ENCODE data around the gene SLC16A9. TPM values are rescaled to one million over a fixed set of nuclear protein-coding genes. Genes with fewer than 3 reads are reported as not detected.
"Not testable (repeated sequence)": the region's sequence is repeated elsewhere in the genome, so short reads cannot be mapped to it uniquely, and the experiment has no call there.

SLC16A9 gene, protein sequence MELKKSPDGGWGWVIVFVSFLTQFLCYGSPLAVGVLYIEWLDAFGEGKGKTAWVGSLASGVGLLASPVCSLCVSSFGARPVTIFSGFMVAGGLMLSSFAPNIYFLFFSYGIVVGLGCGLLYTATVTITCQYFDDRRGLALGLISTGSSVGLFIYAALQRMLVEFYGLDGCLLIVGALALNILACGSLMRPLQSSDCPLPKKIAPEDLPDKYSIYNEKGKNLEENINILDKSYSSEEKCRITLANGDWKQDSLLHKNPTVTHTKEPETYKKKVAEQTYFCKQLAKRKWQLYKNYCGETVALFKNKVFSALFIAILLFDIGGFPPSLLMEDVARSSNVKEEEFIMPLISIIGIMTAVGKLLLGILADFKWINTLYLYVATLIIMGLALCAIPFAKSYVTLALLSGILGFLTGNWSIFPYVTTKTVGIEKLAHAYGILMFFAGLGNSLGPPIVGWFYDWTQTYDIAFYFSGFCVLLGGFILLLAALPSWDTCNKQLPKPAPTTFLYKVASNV
- under 0.01 and 0.05 TPM in 2 replicates for total RNA-seq

DNA sequence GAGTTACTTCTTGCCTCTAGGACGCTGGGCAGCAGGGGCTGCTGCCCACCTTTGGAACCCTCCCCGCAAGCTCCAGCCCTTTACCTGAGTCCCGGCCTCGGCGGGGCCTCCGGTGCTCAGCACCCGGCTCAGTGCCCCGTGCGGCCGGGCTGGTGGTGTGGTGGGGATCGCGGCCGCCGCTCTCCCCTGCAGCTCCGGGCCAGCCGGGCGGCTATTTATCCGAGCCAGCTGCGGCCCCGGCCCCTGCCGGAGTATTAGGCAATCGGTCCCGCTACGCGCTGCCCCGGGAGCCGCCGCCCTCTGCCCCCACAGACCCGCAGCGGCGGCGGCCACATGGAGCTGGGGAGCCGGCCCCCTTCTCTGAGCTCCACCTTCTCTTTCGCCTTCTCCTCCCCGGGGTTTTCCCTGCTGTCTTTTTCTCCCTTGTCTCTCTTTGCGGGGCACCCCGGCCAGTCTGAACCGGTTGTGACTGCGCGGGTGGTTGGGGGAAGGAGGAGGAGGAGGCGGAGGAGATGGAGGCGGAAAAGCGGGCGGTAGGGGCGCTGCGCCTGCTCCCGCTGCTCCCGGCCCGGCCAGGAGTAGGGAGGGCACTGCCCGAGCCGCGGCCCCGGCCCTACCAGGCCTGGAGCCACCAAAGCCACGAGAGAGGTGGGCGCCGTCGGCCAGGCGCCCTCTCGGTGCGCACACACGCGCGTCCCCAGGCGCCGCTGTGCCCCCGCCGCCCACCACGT is at the start of gene SLC16A9:
Gene SLC16A9, minus strand, starts transcription at position 456 of the 731 bp plus-strand sequence. CDS start 25,559 bp downstream, outside the sequence.
- peak; percentile 32 for DNase-seq

DNA sequence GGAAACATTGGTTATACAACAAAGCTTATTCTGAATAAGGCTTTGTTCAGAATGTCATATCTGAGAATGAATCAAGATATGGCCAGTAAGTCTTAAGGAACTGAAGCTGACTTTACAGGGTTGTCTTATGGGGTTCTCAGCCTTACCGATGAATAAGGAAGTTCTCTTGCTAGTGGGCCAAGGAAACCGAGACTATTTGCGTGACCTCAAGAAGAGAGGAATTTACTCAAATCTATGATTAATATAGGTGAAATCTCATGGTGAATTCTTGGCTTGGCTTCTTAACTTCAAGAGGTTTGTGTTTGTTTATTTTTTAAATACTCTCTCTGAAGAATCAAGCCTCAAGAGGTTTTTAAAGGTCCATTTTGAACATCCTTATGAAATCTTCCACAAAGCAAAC is 48.3 kb upstream of the SLC16A9 start:
- DNase-seq = no peak

DNA sequence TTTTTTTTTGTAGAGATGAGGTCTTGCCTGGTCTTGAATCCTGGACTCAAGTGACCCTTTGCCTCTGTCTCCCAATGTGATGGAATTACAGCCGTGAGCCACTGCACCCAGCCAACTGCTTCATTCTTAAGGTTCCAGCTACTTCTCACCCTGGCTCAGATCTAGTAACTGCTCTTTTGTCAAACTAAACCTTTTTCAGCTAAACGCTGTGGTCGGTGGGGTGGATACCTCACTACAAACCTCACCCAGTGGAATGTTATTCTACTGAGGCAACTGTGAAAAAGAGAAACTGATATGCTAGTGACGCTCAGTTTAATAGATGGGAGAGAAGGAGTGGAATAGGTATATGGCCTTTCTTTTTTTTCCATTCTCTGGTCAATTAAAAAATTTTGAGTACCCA is 45.3 kb upstream of the SLC16A9 start:
- DNase-seq = no peak

DNA sequence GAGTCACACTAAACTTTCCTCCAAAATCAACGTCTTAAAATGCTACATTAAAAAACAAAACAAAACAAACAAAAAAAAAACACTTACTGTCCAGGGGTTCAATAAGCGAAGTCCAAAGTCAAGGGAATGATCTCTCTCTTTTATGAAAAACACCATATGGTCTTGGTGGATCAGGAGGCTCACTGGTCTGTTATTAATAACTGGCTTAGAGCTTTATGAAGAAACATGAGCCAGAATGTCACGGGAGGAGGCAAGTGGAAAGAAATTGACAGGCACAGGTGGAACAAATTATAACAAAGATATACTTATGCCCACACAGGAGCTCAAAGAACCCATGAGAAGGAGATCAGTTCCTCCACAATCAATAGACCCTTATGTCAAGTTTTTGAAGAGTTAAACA is 43.6 kb upstream of the SLC16A9 start, which contains the start of gene MRLN:
Gene MRLN, minus strand, starts transcription at position 189 of the 400 bp plus-strand sequence.
- DNase-seq = no peak

DNA sequence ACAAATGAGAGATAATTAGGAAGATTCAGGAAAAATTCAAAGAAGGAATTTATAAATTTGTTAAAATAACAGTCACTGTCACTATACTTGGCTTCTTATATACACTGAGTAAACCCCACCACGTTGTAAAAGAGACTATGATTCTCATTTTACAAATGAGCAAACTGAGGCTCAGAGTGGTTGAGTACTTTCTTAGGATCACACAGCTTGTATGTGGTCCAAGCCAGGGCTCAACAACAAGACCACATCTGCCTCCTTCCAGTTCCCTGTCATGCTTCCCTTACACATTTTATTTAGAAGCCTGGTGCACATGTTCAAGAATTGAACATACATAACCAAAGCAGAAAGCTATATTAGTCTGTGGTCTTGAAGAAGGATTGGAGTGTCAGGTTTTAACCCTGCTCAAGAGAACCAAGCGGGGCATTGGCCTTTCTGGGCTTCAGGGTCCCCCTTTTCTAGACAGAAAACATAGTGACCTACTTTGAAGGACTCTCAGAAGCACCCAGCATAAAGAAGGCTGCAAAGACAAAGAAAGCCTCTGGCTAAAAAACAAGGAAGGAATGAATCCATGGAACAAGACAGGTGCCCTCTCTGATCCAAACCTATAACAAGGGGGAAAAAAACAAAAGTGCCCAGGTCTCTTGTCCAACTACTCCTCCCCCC is 42.8 kb upstream of the SLC16A9 start:
- no peak for DNase-seq

DNA sequence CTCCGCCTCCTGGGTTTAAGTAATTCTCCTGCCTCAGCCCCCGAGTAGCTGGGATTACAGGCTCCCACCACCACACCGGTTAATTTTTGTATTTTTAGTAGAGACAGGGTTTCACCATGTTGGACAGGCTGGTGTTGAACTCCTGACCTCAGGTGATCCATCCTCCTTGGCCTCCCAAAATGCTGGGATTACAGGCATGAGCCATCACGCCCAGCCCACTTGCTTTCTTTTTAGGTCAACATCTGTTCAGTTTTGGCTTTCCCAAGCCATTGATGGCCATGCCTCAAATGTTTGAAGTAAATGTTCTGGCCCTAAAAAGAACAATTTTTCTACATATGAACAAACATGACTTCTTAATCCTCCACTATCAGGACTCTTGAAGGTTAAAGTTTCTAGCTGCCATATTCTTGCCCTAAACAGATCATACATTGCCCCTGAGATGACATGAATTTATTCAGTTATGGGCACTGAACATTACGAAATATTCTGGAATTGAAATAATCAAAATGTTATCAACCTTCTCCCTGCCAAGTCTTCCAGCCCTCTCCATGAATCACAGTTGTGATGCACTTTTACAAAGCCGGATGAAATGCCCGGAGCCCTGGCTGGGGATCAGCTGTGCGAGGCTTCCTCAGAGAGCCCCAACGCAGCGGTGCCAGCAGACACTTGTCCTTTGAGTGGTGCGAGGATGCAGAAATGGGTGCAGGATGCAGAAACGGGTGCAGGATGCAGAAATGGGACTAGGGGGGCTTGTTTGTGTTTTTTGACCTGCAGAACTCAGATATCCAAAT is 40.7 kb upstream of the SLC16A9 start:
- no peak for DNase-seq

DNA sequence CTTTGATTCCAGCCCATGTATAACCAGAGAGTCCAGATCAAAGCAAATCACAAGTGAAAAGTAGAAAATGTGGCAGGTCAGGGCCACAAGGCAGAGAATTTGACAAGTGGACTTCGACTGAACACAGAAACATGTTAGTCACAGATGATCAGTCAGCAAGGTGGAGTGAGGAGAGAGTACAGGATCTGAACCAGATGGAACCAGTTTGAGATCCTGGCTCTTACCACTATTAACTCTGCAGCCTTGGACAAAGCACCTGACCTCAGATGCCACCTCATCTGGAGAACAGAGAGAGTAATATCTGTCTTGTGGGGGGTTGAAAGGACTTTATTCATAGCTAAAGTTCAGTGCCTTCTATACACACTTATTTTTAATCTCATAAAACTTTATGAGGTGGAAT is 39.2 kb upstream of the SLC16A9 start:
- DNase-seq = no peak

DNA sequence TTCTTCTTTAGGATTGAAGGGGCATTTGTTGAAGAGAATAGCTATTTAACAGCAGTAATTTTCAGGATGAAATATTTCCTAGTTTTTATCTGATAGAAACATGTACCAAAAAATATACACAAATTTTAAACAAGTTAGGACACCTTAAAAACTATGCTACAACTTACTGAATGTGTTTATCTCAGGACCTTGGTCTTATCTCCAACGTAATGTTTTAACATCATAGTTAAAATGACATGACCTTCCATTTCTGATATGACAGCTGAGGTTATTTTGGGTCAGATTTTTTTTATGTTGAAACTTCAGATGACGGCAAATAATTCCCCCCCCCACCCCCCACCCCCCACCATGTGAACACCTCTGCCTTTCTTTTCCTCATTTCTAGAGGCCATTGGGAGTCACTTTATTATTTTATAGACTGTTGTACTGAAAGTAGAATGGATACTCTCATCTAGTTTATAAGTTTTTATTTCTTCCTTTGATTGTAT is 35.6 kb upstream of the SLC16A9 start:
- DNase-seq = no peak

DNA sequence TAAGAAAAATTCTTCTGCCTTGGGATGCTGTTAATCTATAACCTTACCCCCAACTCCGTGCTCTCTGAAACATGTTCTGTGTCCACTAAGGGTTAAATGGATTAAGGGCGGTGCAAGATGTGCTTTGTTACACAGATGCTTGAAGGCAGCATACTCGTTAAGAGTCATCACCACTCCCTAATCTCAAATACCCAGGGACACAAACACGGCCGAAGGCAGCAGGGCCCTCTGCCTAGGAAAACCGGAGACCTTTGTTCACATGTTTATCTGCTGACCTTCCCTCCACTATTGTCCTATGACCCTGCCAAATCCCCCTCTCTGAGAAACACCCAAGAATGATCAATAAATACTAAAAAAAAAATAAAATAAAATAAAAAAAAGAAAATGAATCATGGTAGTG is 35.1 kb upstream of the SLC16A9 start:
- not testable (repeated sequence) for DNase-seq

DNA sequence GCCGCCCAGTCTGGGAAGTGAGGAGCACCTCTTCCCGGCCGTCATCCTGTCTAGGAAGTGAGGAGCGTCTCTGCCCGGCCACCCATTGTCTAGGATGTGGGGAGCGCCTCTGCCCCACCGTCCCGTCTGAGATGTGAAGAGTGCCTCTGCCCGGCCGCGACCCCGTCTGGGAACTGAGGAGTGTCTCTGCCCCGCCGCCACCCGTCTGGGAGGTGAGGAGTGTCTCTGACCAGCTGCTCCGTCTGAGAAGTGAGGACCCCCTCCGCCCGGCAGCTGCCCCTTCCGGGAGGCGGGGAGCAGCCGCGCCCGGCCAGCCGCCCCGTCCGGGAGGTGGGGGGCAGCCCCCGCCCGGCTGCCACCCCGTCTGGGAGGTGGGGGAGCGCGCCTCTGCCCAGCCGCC is 34.5 kb upstream of the SLC16A9 start:
- DNase-seq = not testable (repeated sequence)

DNA sequence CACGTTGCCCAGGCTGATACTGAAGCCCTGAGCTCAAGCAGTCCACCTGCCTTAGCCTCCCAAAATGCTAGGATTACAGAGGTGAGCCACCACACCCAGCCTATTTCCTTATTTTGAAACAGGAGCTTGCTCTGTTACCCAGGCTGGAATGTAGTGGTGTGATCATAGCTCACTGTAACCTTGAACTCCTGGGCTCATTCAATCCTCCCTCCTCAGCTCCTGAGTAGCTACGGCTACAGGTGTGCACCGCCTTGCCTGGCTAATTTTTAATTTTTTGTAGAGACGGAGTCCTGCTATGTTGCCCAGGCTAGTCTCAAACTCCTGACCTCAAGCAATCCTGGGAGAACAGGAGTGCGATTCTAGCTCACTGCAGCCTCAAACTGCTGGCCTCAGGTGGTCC is 31.9 kb upstream of the SLC16A9 start:
- no peak for DNase-seq

DNA sequence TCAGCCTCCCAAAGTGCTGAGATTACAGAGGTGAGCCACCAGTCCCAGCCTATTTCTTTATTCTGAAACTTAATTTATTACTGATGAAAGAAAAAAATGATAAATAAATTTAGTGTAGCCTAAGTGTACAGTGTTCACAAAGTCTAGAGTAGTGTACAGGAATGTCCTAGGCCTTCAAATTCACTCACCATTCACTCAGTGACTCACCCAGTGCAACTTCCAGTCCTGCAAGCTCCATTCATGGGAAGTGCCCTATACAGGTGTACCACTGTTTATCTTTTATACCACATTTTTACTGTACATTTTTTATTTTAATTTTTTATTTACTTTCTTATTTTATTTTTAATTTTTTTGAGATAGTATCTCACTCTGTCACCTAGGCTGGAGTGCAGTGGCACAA is 31.4 kb upstream of the SLC16A9 start:
- DNase-seq = no peak

DNA sequence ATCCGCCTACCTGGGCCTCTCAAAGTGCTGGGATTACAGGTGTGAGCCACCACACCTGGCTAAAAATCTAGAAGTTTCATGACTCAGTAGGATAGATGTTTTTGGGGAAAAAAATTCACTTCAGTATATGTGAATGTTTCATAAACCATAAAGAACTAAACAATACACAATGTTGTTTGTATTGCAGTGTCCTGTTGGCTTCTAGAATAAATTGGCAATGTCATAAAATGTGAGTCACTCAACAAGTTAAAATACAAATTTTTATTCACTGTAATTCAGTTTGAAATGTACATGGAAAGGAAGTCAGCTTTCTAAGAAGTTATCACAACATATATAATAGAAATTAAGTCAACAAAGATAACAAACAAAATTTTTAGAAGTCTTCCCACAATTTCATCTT is 27.1 kb upstream of the SLC16A9 start:
- DNase-seq = no peak

DNA sequence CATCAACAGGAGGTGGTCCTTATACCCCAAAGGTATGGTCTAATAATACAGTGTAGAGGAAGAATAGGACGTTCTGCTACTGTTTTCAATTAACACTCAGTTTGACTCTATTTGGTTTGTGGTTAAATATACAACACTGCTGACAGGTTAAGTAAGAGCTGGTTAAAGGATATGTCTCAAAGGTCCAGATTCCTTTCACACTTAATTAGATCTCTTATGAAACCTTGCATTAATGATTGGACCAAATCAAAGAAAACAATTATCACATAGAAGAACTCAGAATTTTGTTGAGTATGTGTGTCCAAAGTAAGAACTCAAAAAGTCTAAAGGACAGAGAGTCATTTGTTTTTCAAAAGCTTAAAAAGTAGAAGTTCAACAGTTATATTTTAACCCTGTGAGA is 25.6 kb upstream of the SLC16A9 start:
- no peak for DNase-seq

DNA sequence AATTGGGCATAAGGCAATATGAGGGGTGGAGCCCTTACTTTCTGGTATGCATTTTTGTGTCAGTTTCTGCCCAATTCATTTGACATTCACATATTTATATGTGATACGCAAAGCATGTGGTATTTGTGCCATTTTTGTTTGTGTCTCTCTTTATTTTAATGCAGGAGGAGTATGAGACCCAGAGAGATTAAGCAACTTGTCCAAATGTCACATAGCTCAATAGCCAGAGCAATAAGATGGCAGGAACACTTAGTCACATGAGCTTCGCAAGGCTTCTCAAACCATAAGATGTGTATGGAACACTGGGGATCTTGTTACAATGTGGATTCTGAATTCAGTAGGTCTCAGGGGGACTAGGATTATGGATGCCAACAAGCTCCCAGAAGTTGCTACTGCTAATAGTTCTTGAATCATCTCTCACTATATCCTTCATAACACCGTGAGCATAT is 24.4 kb upstream of the SLC16A9 start:
- DNase-seq = no peak

DNA sequence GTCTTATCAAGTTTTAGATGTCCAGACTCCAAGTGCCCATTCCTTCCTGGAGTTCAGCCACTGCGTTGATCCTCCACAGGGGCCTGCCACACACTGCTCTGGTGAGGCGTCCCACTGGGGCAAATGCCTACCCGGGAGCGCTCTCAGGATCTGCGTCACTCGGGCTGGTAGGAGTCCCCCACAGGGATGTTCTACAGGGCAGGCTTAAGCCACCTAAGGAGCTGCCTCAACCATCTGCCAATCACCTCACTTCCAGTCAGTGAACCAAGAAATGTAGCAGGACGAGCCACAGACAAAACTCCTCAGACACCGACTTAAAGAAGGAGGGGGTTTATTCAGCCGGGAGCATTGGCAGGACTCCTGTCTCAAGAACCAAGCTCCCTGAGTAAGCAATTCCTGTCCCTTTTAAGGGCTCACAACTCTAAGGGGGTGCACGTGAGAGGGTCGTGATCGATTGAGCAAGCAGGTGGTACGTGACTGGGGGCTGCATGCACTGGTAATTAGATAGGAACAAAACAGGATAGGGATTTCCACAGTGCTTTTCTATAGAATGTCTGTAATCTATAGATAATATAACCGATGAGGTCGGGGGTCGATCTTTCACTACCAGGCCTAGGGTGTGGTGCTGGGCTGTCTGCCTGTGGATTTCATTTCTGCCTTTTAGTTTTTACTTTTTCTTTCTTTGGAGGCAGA is 23.8 kb upstream of the SLC16A9 start:
- DNase-seq = not testable (repeated sequence)

DNA sequence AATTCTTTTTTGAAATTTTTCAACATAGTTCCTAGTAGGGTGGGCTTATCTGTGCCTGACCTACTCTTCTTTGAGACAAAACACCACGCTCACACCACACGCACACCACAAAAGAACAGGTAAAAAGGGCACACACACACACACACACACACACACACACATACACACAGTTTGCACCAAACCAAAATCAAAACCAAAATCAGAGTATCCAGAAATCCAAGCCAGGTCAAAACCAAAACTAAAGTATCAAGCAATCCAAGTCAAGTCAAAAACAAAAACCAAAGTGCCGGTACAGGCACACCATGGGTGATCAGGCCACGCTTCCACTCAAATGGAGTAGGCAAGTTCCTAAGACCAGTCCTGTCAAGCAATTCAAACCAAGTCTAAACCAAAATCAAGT is 23.2 kb upstream of the SLC16A9 start:
- DNase-seq = not testable (repeated sequence)

DNA sequence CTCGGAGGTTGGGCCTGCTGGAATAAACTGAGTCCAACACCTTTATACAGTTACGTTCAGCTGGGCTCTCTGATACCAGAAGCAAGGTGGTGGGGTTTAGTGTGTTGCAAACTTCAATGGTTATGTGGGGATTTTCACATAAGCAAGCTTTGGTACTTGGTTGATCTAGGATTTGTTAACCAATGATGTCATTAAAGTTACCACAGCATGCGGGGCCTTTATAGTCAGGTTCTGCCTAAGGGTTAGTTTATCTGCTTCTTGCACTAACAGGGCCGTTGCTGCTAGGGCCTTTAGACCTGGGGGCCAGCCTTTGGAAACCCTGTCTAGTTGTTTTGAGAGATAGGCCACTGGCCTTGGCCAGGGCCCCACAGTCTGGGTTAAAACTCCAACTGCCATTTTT is 19.5 kb upstream of the SLC16A9 start:
- DNase-seq = not testable (repeated sequence)

DNA sequence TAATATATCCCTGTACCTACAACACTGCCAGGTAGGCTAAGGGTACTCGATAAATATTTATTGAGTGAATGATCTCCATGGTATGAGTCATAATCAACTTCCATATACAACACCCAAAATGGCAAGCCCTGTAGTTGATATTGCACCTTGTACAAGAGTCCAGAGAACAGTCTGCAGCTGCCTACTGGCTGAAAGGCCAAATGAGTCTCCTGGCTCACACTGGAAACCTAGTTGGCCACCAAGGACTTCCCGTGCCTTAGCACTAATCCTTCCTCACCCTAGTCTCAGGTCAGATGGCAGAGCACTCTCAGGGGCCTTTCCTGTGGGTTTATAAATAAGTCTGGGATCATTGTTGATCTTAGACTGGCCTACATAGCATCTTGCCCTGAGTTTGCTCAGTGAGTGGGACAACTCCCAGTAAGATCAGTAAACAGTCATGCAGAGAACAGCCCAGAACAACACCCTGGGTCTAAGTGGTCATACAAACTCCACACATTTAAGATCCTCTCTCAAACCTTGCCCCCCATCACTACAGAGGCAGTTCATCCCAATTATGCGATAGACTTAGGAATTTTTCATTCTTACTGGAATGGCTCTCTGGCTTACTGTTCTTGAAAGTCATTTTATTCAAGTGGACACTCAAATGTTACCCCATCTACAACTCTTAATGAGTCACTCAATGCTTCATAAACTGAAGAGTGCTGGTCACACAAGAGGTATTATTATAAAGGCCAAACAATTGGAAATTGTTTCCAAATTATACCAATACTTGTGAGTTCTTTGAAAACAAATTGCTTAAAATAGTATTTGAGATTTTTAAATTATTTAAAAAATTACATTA is 14.7 kb upstream of the SLC16A9 start:
- no peak for DNase-seq

DNA sequence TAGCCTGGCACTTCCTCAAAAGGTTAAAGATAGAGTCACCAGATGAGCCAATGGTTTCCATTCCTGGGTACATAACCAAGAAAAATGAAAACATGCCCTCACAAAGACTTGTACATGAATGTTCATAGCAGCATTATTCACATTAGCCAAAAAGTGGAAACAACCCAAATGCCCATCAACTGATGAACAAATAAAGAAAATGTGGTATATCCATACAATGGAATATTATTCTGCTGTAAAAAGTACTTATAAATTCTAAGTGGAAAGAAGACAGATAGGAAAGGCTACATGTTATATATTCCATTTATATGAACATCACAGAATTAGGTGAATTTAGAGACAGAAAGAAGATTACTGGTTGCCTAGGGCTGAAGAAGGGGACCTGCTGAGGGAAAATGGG is 10.7 kb upstream of the SLC16A9 start:
- no peak for DNase-seq

Measured in dermis blood vessel endothelial cell (primary cell).